ENCODE measurements around the gene DDHD1.

DNA sequence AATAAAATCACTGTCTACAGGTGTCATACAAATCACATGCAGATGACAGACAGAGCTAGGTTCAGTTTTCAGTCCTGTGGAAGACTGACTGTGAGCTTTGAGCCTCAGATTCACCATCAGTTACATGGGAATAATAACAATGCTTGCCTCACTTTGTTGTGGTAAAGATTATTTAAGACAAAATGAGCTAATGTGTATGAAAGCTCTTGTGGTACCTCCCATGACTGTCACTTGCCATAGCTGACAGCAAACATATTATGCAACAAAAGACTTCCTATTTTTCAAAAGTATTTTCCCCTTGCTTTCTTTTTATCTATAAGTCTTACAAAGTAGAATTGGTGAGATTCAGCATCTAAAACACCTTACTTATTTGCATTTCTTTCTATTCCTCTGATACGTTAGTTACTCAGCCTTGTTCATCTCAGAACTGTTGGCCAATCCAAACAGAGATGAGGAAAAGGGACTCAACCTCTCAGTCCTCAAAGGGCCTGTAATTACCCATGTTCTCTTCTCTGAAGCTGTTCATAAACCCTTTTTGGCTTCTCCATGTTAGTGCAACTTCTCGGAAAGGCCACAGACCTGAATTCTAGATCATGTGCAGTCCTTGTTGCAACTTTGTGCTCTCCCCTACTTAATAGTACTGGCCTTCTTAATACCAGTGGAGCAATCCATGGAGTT lies 8.8 kb upstream of the DDHD1 start:
- TF ChIP-seq CHD4 (IDR thresholded peaks at IDR 0.05; ENCODE audit: borderline replicate concordance), result no peak
- no peak for TF ChIP-seq POLR2AphosphoS2 (conservative IDR thresholded peaks at IDR 0.05; ENCODE audit: low read length)
- TF ChIP-seq JUNB (IDR thresholded peaks at IDR 0.05), result no peak
- no peak for TF ChIP-seq MYC (IDR thresholded peaks at IDR 0.05; ENCODE audit: borderline replicate concordance, low read length)
- TF ChIP-seq NPAS2 (CRISPR knock-in tag; IDR thresholded peaks at IDR 0.05; ENCODE audit: borderline replicate concordance), result no peak
- no peak for TF ChIP-seq TP53 (CRISPR knock-in tag; IDR thresholded peaks at IDR 0.05)
- TF ChIP-seq, protein P1, sequence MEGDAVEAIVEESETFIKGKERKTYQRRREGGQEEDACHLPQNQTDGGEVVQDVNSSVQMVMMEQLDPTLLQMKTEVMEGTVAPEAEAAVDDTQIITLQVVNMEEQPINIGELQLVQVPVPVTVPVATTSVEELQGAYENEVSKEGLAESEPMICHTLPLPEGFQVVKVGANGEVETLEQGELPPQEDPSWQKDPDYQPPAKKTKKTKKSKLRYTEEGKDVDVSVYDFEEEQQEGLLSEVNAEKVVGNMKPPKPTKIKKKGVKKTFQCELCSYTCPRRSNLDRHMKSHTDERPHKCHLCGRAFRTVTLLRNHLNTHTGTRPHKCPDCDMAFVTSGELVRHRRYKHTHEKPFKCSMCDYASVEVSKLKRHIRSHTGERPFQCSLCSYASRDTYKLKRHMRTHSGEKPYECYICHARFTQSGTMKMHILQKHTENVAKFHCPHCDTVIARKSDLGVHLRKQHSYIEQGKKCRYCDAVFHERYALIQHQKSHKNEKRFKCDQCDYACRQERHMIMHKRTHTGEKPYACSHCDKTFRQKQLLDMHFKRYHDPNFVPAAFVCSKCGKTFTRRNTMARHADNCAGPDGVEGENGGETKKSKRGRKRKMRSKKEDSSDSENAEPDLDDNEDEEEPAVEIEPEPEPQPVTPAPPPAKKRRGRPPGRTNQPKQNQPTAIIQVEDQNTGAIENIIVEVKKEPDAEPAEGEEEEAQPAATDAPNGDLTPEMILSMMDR (IDR thresholded peaks at IDR 0.05), result no peak
- no peak for TF ChIP-seq EP300 (IDR thresholded peaks at IDR 0.05)

Measured in A549 (cell line).